Stomach (tissue), 4 donors: ENCODE data around the gene NAGPA.

Source experiments
- POLR2A ChIP-seq, 4 donors: fragments of 450-650 bp; IDR thresholded peaks; one replicate each; pipeline ENCODE4 v1.6.1; 2016; ENCODE audit warnings: antibody characterized with exemption in 4 of 4, control low read depth in 2 of 4, mild to moderate bottlenecking in 1 of 4, moderate library complexity in 1 of 4
- TF ChIP-seq, protein P1 (sequence below), 7 experiments: fragments of 450-650 bp in 4 of 7; fragments of 200-600 bp in 3 of 7; sonication (generic) in 3 of 7; IDR thresholded peaks; one replicate each; pipeline ENCODE4 v1.5.1; 2016 to 2019; ENCODE audit warnings: antibody characterized with exemption in 7 of 7, control low read depth in 2 of 7, mild to moderate bottlenecking in 1 of 7

GRCh38 chr16:5002699-5003143 is 31.0 kb downstream of the NAGPA start:
- TF ChIP-seq, protein P1, sequence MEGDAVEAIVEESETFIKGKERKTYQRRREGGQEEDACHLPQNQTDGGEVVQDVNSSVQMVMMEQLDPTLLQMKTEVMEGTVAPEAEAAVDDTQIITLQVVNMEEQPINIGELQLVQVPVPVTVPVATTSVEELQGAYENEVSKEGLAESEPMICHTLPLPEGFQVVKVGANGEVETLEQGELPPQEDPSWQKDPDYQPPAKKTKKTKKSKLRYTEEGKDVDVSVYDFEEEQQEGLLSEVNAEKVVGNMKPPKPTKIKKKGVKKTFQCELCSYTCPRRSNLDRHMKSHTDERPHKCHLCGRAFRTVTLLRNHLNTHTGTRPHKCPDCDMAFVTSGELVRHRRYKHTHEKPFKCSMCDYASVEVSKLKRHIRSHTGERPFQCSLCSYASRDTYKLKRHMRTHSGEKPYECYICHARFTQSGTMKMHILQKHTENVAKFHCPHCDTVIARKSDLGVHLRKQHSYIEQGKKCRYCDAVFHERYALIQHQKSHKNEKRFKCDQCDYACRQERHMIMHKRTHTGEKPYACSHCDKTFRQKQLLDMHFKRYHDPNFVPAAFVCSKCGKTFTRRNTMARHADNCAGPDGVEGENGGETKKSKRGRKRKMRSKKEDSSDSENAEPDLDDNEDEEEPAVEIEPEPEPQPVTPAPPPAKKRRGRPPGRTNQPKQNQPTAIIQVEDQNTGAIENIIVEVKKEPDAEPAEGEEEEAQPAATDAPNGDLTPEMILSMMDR (IDR thresholded peaks at IDR 0.05) = no peak
- no peak for TF ChIP-seq POLR2A (IDR thresholded peaks at IDR 0.05)
